Measurements from ENCODE around the gene SLC24A1.

DNA sequence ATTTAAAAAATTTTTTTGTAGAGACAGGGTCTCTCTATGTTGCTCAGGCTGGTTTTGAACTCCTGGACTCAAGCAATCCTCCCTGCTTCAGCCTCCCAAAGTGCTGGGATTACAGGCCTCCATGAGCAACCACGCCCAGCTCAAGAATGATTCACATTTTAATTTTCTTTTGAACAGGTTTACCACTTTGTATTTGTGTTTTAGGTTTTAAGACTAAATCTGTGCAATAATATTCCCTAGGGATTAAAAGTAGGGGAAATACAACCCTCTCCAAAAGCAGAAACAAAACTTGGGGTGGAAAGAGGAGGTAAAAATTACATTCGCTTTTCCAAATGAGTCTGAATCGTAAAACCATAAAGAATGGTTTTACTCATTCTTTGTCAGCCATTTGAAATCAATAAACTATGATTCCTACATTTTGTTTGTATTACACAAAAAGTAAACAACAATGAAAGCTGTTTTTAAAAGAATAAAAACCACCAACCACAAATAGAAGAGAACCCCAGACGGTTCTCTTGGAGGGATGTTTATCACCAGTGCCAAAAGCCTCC, 37.8 kb downstream of the SLC24A1 start:
- TF ChIP-seq CTCF (IDR thresholded peaks at IDR 0.05) = no peak
- no peak for TF ChIP-seq POLR2A (IDR thresholded peaks at IDR 0.05)

Data from breast epithelium (tissue), 3 donors.